Sigmoid colon (tissue), 4 donors: ENCODE data around the gene GDPD5.

Experiments
- CTCF ChIP-seq, 4 experiments: fragments of 450-650 bp in 3 of 4; fragments of 200-600 bp in 1 of 4; IDR thresholded peaks; one replicate each; pipeline ENCODE4 v1.5.1; 2016 to 2019; ENCODE audit warnings: antibody characterized with exemption in 4 of 4, mild to moderate bottlenecking in 3 of 4, moderate library complexity in 2 of 4
- EP300 ChIP-seq, 4 donors: sonication (generic); formaldehyde crosslinking; IDR thresholded peaks; one replicate each; pipeline ENCODE4 v1.6.1; 2017; ENCODE audit warnings: antibody characterized with exemption in 4 of 4
- POLR2A ChIP-seq, 2 donors: fragments of 450-650 bp; IDR thresholded peaks; one replicate each; pipeline ENCODE4 v1.6.1; 2016; ENCODE audit warnings: antibody characterized with exemption in 2 of 2, mild to moderate bottlenecking in 2 of 2, moderate library complexity in 2 of 2

GRCh38 chr11:75568616-75569219 is 43.0 kb upstream of the GDPD5 start:
- TF ChIP-seq CTCF (IDR thresholded peaks at IDR 0.05) (no peak), EP300 (IDR thresholded peaks at IDR 0.05) (no peak), POLR2A (IDR thresholded peaks at IDR 0.05) (no peak)
